Chondrocyte (in vitro differentiated cells): Measurements from ENCODE around the gene METTL22. TPM values are rescaled to one million over a fixed set of nuclear protein-coding genes. Genes with fewer than 3 reads are reported as not detected.

Experiments used
- DNase-seq: peaks from one replicate; pipeline ENCODE4 v3.0.0; 2021; ENCODE audit warnings: mixed read lengths, low spot score
- H3K27ac Mint-ChIP-seq: one replicate; pipeline ENCODE4 v1.8.0; 2021; ENCODE audit warnings: mild to moderate bottlenecking, moderate library complexity, mixed read lengths; ENCODE audit not compliant: unreplicated experiment
- H3K27me3 Mint-ChIP-seq: 2 replicates; pipeline ENCODE4 v1.8.0; 2021; ENCODE audit warnings: low read depth, mixed read lengths
- H3K36me3 Mint-ChIP-seq: 2 replicates; pipeline ENCODE4 v1.8.0; 2021; ENCODE audit warnings: low read depth, mixed read lengths
- H3K4me1 Mint-ChIP-seq: 2 replicates; pipeline ENCODE4 v1.8.0; 2021; ENCODE audit warnings: low read depth, mild to moderate bottlenecking, mixed read lengths
- H3K4me3 Mint-ChIP-seq: one replicate; pipeline ENCODE4 v1.8.0; 2021; ENCODE audit warnings: mild to moderate bottlenecking, moderate library complexity, mixed read lengths; ENCODE audit not compliant: unreplicated experiment
- H3K9me3 Mint-ChIP-seq: 2 replicates; pipeline ENCODE4 v1.8.0; 2021; ENCODE audit warnings: low read depth, mixed read lengths
- CTCF ChIP-seq: fragments of 200-600 bp; sonication (generic); IDR thresholded peaks from 2 replicates; pipeline ENCODE4 v1.5.0; 2021; ENCODE audit warnings: antibody characterized with exemption, mild to moderate bottlenecking, moderate library complexity
- total RNA-seq: library from RNA; stranded (reverse); gene quantifications from 3 replicates; pipeline ENCODE4 v1.2.1, GENCODE V29; 2021

Gene METTL22
- total RNA-seq, 1 donor from 2014 or later, result 39.9 TPM

DNA sequence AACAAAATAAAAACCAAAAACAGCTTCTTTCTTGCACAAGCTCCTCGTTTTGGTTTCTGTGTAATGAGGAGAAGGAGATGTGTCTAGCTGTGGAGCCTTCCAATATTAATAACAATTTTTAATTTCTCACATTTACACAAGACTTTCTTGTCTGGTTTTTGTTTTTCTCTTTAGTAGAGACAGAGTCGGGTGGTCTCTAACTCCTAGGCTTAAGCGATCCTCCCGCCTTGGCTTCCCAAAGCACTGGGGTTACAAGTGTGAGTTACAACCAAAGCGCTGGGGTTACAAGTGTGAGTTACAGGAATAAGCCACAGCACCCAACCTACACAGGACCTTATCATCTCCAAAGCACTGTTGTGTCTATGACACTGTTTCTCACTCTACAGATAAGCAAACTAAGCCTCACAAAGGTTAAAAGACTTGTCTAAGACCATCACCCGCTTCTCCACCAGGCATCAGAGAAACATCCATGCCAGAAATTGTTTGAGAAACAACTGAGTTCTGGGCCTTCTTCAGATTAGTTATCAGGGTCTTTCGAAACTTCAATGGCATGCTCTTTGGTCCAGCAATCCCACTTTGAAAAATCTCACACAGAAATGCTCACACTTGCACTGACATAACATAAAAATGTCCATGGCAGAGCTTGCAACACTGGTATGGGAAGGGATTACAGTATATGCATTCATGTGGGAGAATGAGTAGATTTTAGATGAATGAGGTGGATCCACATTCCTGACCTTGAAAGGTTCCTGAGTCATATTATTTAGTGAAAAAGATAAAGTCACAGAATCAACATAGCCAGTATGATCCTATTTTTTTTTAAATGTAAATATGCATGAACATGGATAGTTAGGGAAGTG is 56.8 kb downstream of the METTL22 start:
- TF ChIP-seq CTCF, result no peak
- Mint-ChIP-seq H3K4me3 (no peak overlapping the region), H3K36me3 (peaks cover 4% of the 10 kb centered on the region), H3K27me3 (peaks cover 2% of the 10 kb centered on the region), H3K27ac (no peak overlapping the region), H3K4me1 (peaks cover 7% of the 10 kb centered on the region), H3K9me3 (peaks cover 8% of the 10 kb centered on the region)
- no peak for DNase-seq

GRCh38 chr16:8679151-8679550 is 57.7 kb downstream of the METTL22 start:
- Mint-ChIP-seq H3K4me1 (peaks cover 4% of the 10 kb centered on the region), H3K27me3 (peaks cover 2% of the 10 kb centered on the region), H3K27ac (no peak overlapping the region), H3K9me3 (peaks cover 8% of the 10 kb centered on the region), H3K36me3 (peaks cover 4% of the 10 kb centered on the region), H3K4me3 (no peak overlapping the region)
- no peak for TF ChIP-seq CTCF
- DNase-seq, result no peak

GRCh38 chr16:8682551-8683259 is 61.2 kb downstream of the METTL22 start:
- peaks cover 4% of the 10 kb centered on the region for H3K36me3 Mint-ChIP-seq
- H3K4me1 Mint-ChIP-seq, result peaks cover 6% of the 10 kb centered on the region
- no peak overlapping the region for H3K4me3 Mint-ChIP-seq
- no peak for DNase-seq
- peaks cover 8% of the 10 kb centered on the region for H3K9me3 Mint-ChIP-seq
- no peak overlapping the region for H3K27ac Mint-ChIP-seq
- TF ChIP-seq CTCF, result no peak
- H3K27me3 Mint-ChIP-seq, result no peaks in the 10 kb centered on the region

GRCh38 chr16:8683640-8684039 is 62.1 kb downstream of the METTL22 start:
- Mint-ChIP-seq H3K4me3 (no peak overlapping the region), H3K27ac (no peak overlapping the region), H3K27me3 (no peaks in the 10 kb centered on the region), H3K4me1 (peaks cover 6% of the 10 kb centered on the region), H3K36me3 (peaks cover 4% of the 10 kb centered on the region), H3K9me3 (peaks cover 8% of the 10 kb centered on the region)
- no peak for DNase-seq
- no peak for TF ChIP-seq CTCF

DNA sequence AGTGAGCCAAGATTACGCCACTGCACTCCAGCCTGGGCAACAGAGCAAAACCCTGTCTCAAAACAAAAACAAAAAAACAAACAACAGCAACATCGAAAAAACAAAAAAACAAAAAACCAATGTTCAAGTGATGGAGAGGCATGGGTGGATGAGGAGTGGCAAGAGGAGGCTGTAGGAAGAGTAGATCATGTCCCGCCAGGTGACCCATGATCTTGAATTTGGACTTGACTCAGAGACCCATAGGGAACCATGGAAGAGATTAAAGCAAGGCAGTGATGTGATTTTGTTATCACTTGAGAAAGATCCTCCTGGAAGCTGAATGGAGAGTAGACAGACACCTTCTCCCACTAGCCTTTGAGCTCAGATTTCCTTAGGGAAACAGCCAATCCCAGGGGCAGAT is 64.1 kb downstream of the METTL22 start:
- H3K27me3 Mint-ChIP-seq, result no peaks in the 10 kb centered on the region
- DNase-seq, result no peak
- no peak overlapping the region for H3K27ac Mint-ChIP-seq
- peaks cover 6% of the 10 kb centered on the region for H3K4me1 Mint-ChIP-seq
- no peak overlapping the region for H3K4me3 Mint-ChIP-seq
- TF ChIP-seq CTCF, result no peak
- peaks cover 14% of the 10 kb centered on the region for H3K9me3 Mint-ChIP-seq
- H3K36me3 Mint-ChIP-seq, result peaks cover 6% of the 10 kb centered on the region
